Natural killer cell treated with Interleukin-12 subunit alpha and Interleukin-12 subunit beta and Interleukin-15 and Interleukin-18, amount 100 ng/mL, for 72 hours (primary cell): ENCODE data around the gene GAREM2. TPM values are rescaled to one million over a fixed set of nuclear protein-coding genes. Genes with fewer than 3 reads are reported as not detected.

ENCODE experiments used
- ATAC-seq, 2 donors: fragments of 150-1000 bp; cut with Tn5 transposase in 1 of 2; sonication (Bioruptor Pico), chemical (Tn5 transposase) in 1 of 2; 2 replicates each; pipeline ENCODE4 v1.10.0; 2021
- DNase-seq: peaks from one replicate; pipeline ENCODE4 v3.0.0; 2022; ENCODE audit warnings: low spot score
- H3K27ac Mint-ChIP-seq, 2 donors: 1 replicate in 1 of 2; 2 replicates in 1 of 2; pipeline ENCODE4 v1.8.0; 2022; ENCODE audit warnings: mixed read lengths in 2 of 2, mild to moderate bottlenecking in 1 of 2, moderate library complexity in 1 of 2
- H3K27me3 Mint-ChIP-seq, 2 donors: 1 replicate in 1 of 2; 2 replicates in 1 of 2; pipeline ENCODE4 v1.8.0; 2022; ENCODE audit warnings: mixed read lengths in 2 of 2
- H3K36me3 Mint-ChIP-seq: one replicate; pipeline ENCODE4 v1.8.0; 2022; ENCODE audit warnings: mixed read lengths
- H3K4me1 Mint-ChIP-seq, 2 donors: 1 replicate in 1 of 2; 2 replicates in 1 of 2; pipeline ENCODE4 v1.8.0; 2022; ENCODE audit warnings: low read depth in 2 of 2, mixed read lengths in 2 of 2, mild to moderate bottlenecking in 1 of 2
- H3K4me3 Mint-ChIP-seq: one replicate; pipeline ENCODE4 v1.8.0; 2022; ENCODE audit warnings: mixed read lengths
- H3K9me3 Mint-ChIP-seq: 2 replicates; pipeline ENCODE4 v1.8.0; 2022; ENCODE audit warnings: mixed read lengths
- total RNA-seq, 2 donors: library from RNA; stranded (reverse); gene quantifications; one replicate each; pipeline ENCODE4 v1.2.3, GENCODE V29; 2022

Gene GAREM2
- total RNA-seq, 2 donors from 2014 or later: 4.1 TPM

GRCh38 chr2:26175466-26176278 is 2.8 kb downstream of the GAREM2 start:
- ATAC-seq (no peak), DNase-seq (no peak)
- H3K27ac Mint-ChIP-seq: no peak overlapping the region
- H3K9me3 Mint-ChIP-seq: no peaks in the 10 kb centered on the region
- peaks cover 34 to 37% of the 10 kb centered on the region in 2 donors for H3K27me3 Mint-ChIP-seq
- no peak overlapping the region for H3K4me3 Mint-ChIP-seq
- H3K36me3 Mint-ChIP-seq: peaks cover 6% of the 10 kb centered on the region
- peaks cover 25 to 29% of the 10 kb centered on the region in 2 donors for H3K4me1 Mint-ChIP-seq

GRCh38 chr2:26176279-26176615 is 3.4 kb downstream of the GAREM2 start:
- no peak for DNase-seq
- peaks cover 6% of the 10 kb centered on the region for H3K36me3 Mint-ChIP-seq
- H3K27ac Mint-ChIP-seq: no peak overlapping the region
- peaks cover 37 to 41% of the 10 kb centered on the region in 2 donors for H3K27me3 Mint-ChIP-seq
- H3K4me1 Mint-ChIP-seq: peaks cover 25 to 29% of the 10 kb centered on the region in 2 donors
- no peak for ATAC-seq
- H3K4me3 Mint-ChIP-seq: no peak overlapping the region
- no peaks in the 10 kb centered on the region for H3K9me3 Mint-ChIP-seq

- ATAC-seq (no peak), DNase-seq (no peak)
- Mint-ChIP-seq H3K4me1 (peaks cover 17 to 22% of the 10 kb centered on the region in 2 donors), H3K9me3 (no peaks in the 10 kb centered on the region), H3K4me3 (no peak overlapping the region), H3K27ac (no peak overlapping the region), H3K27me3 (peaks cover 30 to 35% of the 10 kb centered on the region in 2 donors), H3K36me3 (no peaks in the 10 kb centered on the region)
These were observed 4.2 kb downstream of the GAREM2 start for GRCh38 chr2:26177122-26177521.

GRCh38 chr2:26178246-26178645 is 5.4 kb downstream of the GAREM2 start:
- Mint-ChIP-seq H3K9me3 (no peaks in the 10 kb centered on the region), H3K27me3 (peaks cover 28 to 32% of the 10 kb centered on the region in 2 donors), H3K36me3 (no peaks in the 10 kb centered on the region), H3K4me3 (peak overlapping the region; percentile 41), H3K4me1 (peaks cover 14 to 19% of the 10 kb centered on the region in 2 donors), H3K27ac (no peak overlapping the region)
- DNase-seq (no peak), ATAC-seq (no peak)

GRCh38 chr2:26178746-26179436 is 6.0 kb downstream of the GAREM2 start:
- peaks cover 28 to 32% of the 10 kb centered on the region in 2 donors for H3K27me3 Mint-ChIP-seq
- H3K9me3 Mint-ChIP-seq: no peaks in the 10 kb centered on the region
- ATAC-seq: peak in 1 of 2 donors; percentile 47
- H3K36me3 Mint-ChIP-seq: no peaks in the 10 kb centered on the region
- no peak for DNase-seq
- H3K4me3 Mint-ChIP-seq: peak overlapping the region; percentile 49
- no peak overlapping the region for H3K27ac Mint-ChIP-seq
- peaks cover 14 to 19% of the 10 kb centered on the region in 2 donors for H3K4me1 Mint-ChIP-seq

- Mint-ChIP-seq H3K36me3 (no peaks in the 10 kb centered on the region), H3K4me3 (peak overlapping the region; percentile 49), H3K4me1 (peaks cover 10 to 16% of the 10 kb centered on the region in 2 donors), H3K27ac (no peak overlapping the region), H3K9me3 (no peaks in the 10 kb centered on the region), H3K27me3 (peaks cover 23 to 29% of the 10 kb centered on the region in 2 donors)
- ATAC-seq (no peak), DNase-seq (no peak)
These were observed 6.6 kb downstream of the GAREM2 start for GRCh38 chr2:26179446-26179913.

GRCh38 chr2:26182441-26182840 is 9.6 kb downstream of the GAREM2 start:
- ATAC-seq (no peak), DNase-seq (no peak)
- Mint-ChIP-seq H3K9me3 (no peaks in the 10 kb centered on the region), H3K36me3 (no peaks in the 10 kb centered on the region), H3K4me1 (peaks cover 4 to 17% of the 10 kb centered on the region in 2 donors), H3K27ac (no peak overlapping the region), H3K4me3 (no peak overlapping the region), H3K27me3 (peaks cover 17% of the 10 kb centered on the region in 2 donors)

- H3K4me3 Mint-ChIP-seq: no peak overlapping the region
- peaks cover 17% of the 10 kb centered on the region in 2 donors for H3K27me3 Mint-ChIP-seq
- no peaks in the 10 kb centered on the region for H3K9me3 Mint-ChIP-seq
- DNase-seq (no peak), ATAC-seq (no peak)
- H3K36me3 Mint-ChIP-seq: no peaks in the 10 kb centered on the region
- no peak overlapping the region for H3K27ac Mint-ChIP-seq
- peaks cover 4 to 17% of the 10 kb centered on the region in 2 donors for H3K4me1 Mint-ChIP-seq
These were observed 10.2 kb downstream of the GAREM2 start for GRCh38 chr2:26182887-26183630.

GRCh38 chr2:26184121-26184520 is 11.2 kb downstream of the GAREM2 start:
- H3K9me3 Mint-ChIP-seq: no peaks in the 10 kb centered on the region
- ATAC-seq (no peak), DNase-seq (no peak)
- peaks cover 4 to 16% of the 10 kb centered on the region in 2 donors for H3K4me1 Mint-ChIP-seq
- peaks cover 16 to 17% of the 10 kb centered on the region in 2 donors for H3K27me3 Mint-ChIP-seq
- peak overlapping the region in 1 of 2 donors; percentile 47 for H3K27ac Mint-ChIP-seq
- peak overlapping the region; percentile 53 for H3K4me3 Mint-ChIP-seq
- H3K36me3 Mint-ChIP-seq: no peaks in the 10 kb centered on the region

GRCh38 chr2:26184555-26185303 is 11.8 kb downstream of the GAREM2 start:
- peaks cover 4 to 12% of the 10 kb centered on the region in 2 donors for H3K4me1 Mint-ChIP-seq

GRCh38 chr2:26185304-26185928 is 12.5 kb downstream of the GAREM2 start:
- H3K4me1 Mint-ChIP-seq: peaks cover 4 to 8% of the 10 kb centered on the region in 2 donors
- no peaks in the 10 kb centered on the region for H3K36me3 Mint-ChIP-seq
- H3K27ac Mint-ChIP-seq: no peak overlapping the region
- no peak for DNase-seq
- H3K27me3 Mint-ChIP-seq: peaks cover 7 to 11% of the 10 kb centered on the region in 2 donors
- H3K9me3 Mint-ChIP-seq: no peaks in the 10 kb centered on the region
- peak overlapping the region; percentile 80 for H3K4me3 Mint-ChIP-seq
- no peak for ATAC-seq

More at GRCh38 chr2:26184555-26185303, 11.8 kb downstream of the GAREM2 start:
- Mint-ChIP-seq H3K27ac (no peak overlapping the region), H3K36me3 (no peaks in the 10 kb centered on the region), H3K4me3 (peak overlapping the region; percentile 80), H3K9me3 (no peaks in the 10 kb centered on the region), H3K27me3 (peaks cover 13 to 17% of the 10 kb centered on the region in 2 donors)
- peak; percentile 96 to 97 for ATAC-seq
- peak; percentile 88 for DNase-seq

- peak overlapping the region; percentile 80 for H3K4me3 Mint-ChIP-seq
- no peak overlapping the region for H3K27ac Mint-ChIP-seq
- DNase-seq: no peak
- H3K27me3 Mint-ChIP-seq: peaks cover 2 to 3% of the 10 kb centered on the region in 2 donors
- no peaks in the 10 kb centered on the region for H3K36me3 Mint-ChIP-seq
- no peaks in the 10 kb centered on the region for H3K9me3 Mint-ChIP-seq
- no peak for ATAC-seq
- H3K4me1 Mint-ChIP-seq: peaks cover 4 to 7% of the 10 kb centered on the region in 2 donors
These were observed 13.3 kb downstream of the GAREM2 start for GRCh38 chr2:26185954-26186770.
